Measurements from ENCODE around the gene LPP.

- TF ChIP-seq POLR2A (IDR thresholded peaks at IDR 0.05) (no peak), CTCF (IDR thresholded peaks at IDR 0.05) (no peak), POLR2AphosphoS5 (IDR thresholded peaks at IDR 0.05) (no peak), EP300 (IDR thresholded peaks at IDR 0.05; ENCODE audit: low read depth) (no peak)
Observed at GRCh38 chr3:188215129-188215528, 61.2 kb downstream of the LPP start.
